AG09309 (cell line): Measurements from ENCODE around the gene PYGO2.

Experiments
- DNase-seq: peaks from one replicate; pipeline ENCODE4 v3.0.0-alpha.2; 2010; ENCODE audit warnings: low read depth
- H3K4me3 ChIP-seq: 2 replicates; pipeline ENCODE4 v1.5.1; 2011; ENCODE audit warnings: mild to moderate bottlenecking, low read depth, low read length, moderate library complexity; ENCODE audit not compliant: control insufficient read depth
- CTCF ChIP-seq: IDR thresholded peaks from 2 replicates; pipeline ENCODE4 v1.5.1; 2011; ENCODE audit warnings: mild to moderate bottlenecking, low read depth, low read length, inconsistent platforms; ENCODE audit not compliant: insufficient read depth, control insufficient read depth; ENCODE audit errors: missing control alignments

The PYGO2 gene

DNA sequence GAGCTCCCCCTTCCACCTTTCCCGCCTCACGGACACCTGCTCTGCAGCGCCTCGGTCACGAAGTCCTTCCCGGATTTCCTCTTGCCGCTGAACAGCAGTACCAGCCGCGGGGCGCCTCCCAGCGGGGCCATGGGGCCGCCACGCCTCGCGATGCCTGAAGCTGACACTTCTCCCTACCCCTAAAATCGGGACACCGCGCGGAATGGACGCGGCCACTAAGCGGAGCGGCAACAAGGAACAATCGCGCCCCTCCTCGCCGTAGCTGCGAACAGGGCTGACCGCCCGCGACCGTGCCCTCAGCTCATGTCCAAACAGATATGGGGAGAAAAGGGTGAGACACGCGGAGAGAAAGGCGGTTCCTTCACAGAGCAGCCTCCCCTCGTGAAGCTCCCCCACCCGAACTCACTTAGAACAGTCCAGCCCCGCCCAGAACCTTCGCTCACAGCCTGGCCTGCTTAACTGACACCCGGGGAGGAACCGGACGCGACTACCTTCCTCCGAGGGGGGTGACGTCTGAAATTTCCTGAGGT lies 25.0 kb downstream of the PYGO2 start, which contains the start of gene PMVK:
Gene PMVK (minus strand): TSS at position 165 of the 530 bp plus-strand sequence. CDS start 34 bp downstream, at position 131.
- DNase-seq, result peak; percentile 87
- TF ChIP-seq CTCF, result no peak
- H3K4me3 ChIP-seq, result peak within 1 kb of the TSS; percentile 83

- DNase-seq, result no peak
- peak overlapping the region; percentile 83 for H3K4me3 ChIP-seq
- no peak for TF ChIP-seq CTCF
Observed at GRCh38 chr1:154935749-154936554, 25.6 kb downstream of the PYGO2 start.

DNA sequence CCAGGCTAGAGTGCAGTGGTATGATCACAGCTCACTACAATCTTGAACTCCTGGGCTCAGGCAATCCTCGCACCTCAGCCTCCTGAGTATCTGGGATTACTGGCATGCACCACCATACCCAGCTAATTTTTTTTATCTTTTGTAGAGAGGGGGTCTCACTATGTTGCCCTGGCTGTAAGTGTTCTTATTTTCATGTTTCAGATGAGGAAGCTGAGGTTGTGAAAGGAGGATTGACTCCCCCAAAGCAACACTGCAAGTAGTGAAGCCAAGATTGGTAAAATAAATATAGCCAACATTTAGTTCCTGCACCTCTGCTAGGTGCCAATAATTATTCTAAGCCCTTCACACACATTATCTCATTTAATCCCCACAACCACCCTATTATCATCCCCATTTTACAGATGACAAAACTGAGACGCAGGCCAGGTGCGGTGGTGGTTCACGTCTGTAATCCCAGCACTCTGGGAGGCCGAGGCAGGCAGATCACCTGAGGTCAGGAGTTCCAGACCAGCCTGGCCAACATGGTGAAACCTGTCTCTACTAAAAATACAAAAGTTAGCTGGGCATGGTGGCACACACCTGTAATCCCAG lies 27.1 kb downstream of the PYGO2 start:
- no peak overlapping the region for H3K4me3 ChIP-seq
- TF ChIP-seq CTCF, result no peak
- no peak for DNase-seq

GRCh38 chr1:154931940-154932487 lies 29.6 kb downstream of the PYGO2 start:
- no peak overlapping the region for H3K4me3 ChIP-seq
- TF ChIP-seq CTCF, result no peak
- DNase-seq, result no peak

DNA sequence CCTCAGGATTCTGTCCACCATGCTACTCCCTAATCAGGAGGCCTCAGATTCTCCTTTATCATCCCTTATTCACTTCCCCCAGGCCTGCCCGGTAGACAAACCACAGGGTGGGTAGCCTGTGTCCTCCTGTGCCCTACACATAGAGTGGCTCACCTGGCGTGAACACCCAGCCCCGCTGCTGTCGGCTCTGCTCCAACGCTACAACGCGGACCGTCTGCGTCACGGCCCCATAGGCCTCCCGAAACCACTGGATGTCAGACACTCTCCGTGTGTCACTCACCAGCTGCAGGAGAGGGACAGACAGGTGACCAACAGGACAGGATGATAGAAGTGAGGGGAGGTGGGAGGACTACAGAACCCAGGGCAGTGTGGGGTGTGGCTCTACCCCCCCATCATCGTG lies 35.4 kb downstream of the PYGO2 start:
- no peak for DNase-seq
- no peak for TF ChIP-seq CTCF
- H3K4me3 ChIP-seq, result no peak overlapping the region

DNA sequence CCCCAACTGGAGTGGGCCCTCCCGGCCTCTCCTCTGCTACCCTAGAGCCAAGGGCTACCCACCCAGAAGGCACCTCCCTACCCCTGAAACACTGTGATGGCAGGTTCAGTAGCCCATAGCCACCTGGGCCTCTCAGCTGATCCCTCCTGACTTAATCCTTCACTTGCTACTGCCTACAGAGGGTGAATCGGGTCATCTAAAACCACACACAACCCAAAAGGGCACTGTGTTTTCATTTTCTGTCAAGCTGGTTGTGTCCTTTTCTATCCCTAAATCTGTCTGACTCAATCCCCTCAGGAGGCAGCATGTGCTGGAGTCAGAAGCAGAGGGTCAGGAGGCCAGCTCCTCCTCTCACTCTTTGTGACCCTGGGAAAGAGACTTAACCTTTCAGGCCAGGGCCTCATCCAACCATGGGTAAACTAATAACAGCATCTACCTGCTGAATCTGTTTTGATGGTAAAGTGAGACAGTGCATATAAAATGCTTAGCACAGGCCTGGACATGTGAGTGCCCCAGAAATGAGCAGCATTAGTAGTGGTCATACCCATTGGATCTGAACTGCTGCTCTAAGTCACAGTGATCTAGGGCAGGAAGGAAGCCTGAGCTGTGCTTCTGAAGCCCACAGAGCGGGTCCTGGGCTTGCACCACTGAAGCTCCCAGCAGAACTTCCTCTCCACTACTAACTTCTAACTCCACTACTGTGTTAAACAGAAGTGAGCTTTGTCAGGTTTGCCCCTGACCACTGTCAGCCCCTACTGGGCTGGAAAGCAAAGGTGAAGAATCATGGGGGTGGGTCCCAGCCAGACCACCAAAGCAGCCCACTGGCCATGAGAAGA lies 36.0 kb downstream of the PYGO2 start:
- TF ChIP-seq CTCF, result no peak
- DNase-seq, result no peak
- no peak overlapping the region for H3K4me3 ChIP-seq
